HL-60 (cell line): Measurements from ENCODE around the gene HPS4.

Experiments
- CTCF ChIP-seq: IDR thresholded peaks from one replicate; pipeline ENCODE4 v1.5.1; 2011; ENCODE audit warnings: low read length, control low read depth, inconsistent platforms; ENCODE audit not compliant: insufficient read depth
- GABPA ChIP-seq: IDR thresholded peaks from 2 replicates; pipeline ENCODE4 v1.6.1; 2012; ENCODE audit warnings: low read depth
- POLR2AphosphoS5 ChIP-seq: IDR thresholded peaks from 2 replicates; pipeline ENCODE4 v1.6.1; 2012; ENCODE audit warnings: low read depth
- REST ChIP-seq: IDR thresholded peaks from 2 replicates; pipeline ENCODE4 v1.6.1; 2012; ENCODE audit warnings: low read depth; ENCODE audit not compliant: insufficient replicate concordance

GRCh38 chr22:26444777-26445176, 38.8 kb downstream of the HPS4 start:
- TF ChIP-seq CTCF (no peak), GABPA (no peak), REST (no peak), POLR2AphosphoS5 (no peak)
